H1 (cell line): Measurements from ENCODE around the gene WWC1. TPM values are rescaled to one million over a fixed set of nuclear protein-coding genes. Genes with fewer than 3 reads are reported as not detected.

ENCODE experiments used
- CTCF ChIA-PET: fragments of 300-600 bp; sonication (Branson Sonifier 250); formaldehyde crosslinking; loops from one replicate; lab custom pipeline; 2021; ENCODE audit not compliant: partially characterized antibody; lab: Charles Lee
- POLR2A ChIA-PET: fragments of 300-600 bp; sonication (Branson Sonifier 250); formaldehyde crosslinking; loops from one replicate; lab custom pipeline; 2021; ENCODE audit warnings: inconsistent platforms; ENCODE audit not compliant: partially characterized antibody; lab: Charles Lee
- DNase-seq, 2 experiments: peaks; one replicate each; pipeline versions ENCODE4 v3.0.0 to v3.0.0-alpha.2; 2010 to 2022; ENCODE audit warnings: low spot score in 2 of 2, low read depth in 1 of 2, mixed read lengths in 1 of 2
- FAIRE-seq: peaks from 2 replicates; lab custom pipeline; 2011; peaks lifted over from hg19 to GRCh38; lab: Jason Lieb, UNC
- H2AFZ ChIP-seq: 2 replicates; pipeline ENCODE4 v1.8.1; 2012; ENCODE audit warnings: low read length, inconsistent platforms
- H2AK5ac ChIP-seq: 2 replicates; pipeline ENCODE4 v1.6.1; 2013; ENCODE audit warnings: low read depth, low read length
- H2BK120ac ChIP-seq: replicated peaks from 2 replicates; pipeline ENCODE3; 2013; ENCODE audit warnings: low read depth, low read length, inconsistent platforms
- H2BK12ac ChIP-seq: 2 replicates; pipeline ENCODE4 v1.6.1; 2013; ENCODE audit warnings: low read depth, low read length
- H2BK15ac ChIP-seq: 2 replicates; pipeline ENCODE4 v1.6.1; 2013; ENCODE audit warnings: low read length
- H2BK20ac ChIP-seq: 2 replicates; pipeline ENCODE4 v1.6.1; 2013; ENCODE audit warnings: low read length
- H2BK5ac ChIP-seq: 2 replicates; pipeline ENCODE4 v1.6.1; 2013; ENCODE audit warnings: low read depth, low read length
- H3K14ac ChIP-seq: 2 replicates; pipeline ENCODE4 v1.6.1; 2013; ENCODE audit warnings: inconsistent platforms; ENCODE audit not compliant: insufficient read length
- H3K18ac ChIP-seq: 2 replicates; pipeline ENCODE4 v1.6.1; 2013; ENCODE audit warnings: low read length; ENCODE audit errors: extremely low read depth
- H3K23ac ChIP-seq: 2 replicates; pipeline ENCODE4 v1.6.1; 2013; ENCODE audit warnings: inconsistent platforms; ENCODE audit not compliant: insufficient read length
- H3K23me2 ChIP-seq: 2 replicates; pipeline ENCODE4 v1.6.1; 2013; ENCODE audit warnings: low read depth, low read length
- H3K27ac ChIP-seq: 2 replicates; pipeline ENCODE4 v1.6.1; 2011; ENCODE audit warnings: low read depth, low read length, inconsistent platforms
- H3K27me3 ChIP-seq, 4 experiments: replicated peaks in 1 of 4; 1 replicate in 1 of 4; 2 replicates in 3 of 4; pipeline versions ENCODE4 v1.6.1 to v1.8.1; 2011 to 2013; ENCODE audit warnings: low read length in 3 of 4, mild to moderate bottlenecking in 3 of 4, inconsistent platforms in 2 of 4, mixed read lengths in 2 of 4, moderate library complexity in 1 of 4; ENCODE audit not compliant: control insufficient read depth in 3 of 4, insufficient read depth in 3 of 4; ENCODE audit errors: extremely low read depth in 1 of 4
- H3K36me3 ChIP-seq, 4 experiments: 2 replicates each; pipeline versions ENCODE4 v1.6.1 to v1.8.1; 2011 to 2013; ENCODE audit warnings: mild to moderate bottlenecking in 4 of 4, low read length in 3 of 4, moderate library complexity in 2 of 4, control low read depth in 1 of 4, inconsistent platforms in 1 of 4; ENCODE audit not compliant: insufficient read depth in 4 of 4, control insufficient read depth in 2 of 4
- H3K4ac ChIP-seq: replicated peaks from 2 replicates; pipeline ENCODE3; 2013; ENCODE audit warnings: low read length, low read depth, mixed read lengths, inconsistent platforms; ENCODE audit not compliant: insufficient read length
- H3K4me1 ChIP-seq, 4 experiments: replicated peaks in 1 of 4; 1 replicate in 1 of 4; 2 replicates in 3 of 4; pipeline versions ENCODE4 v1.6.1 to v1.8.1; 2011 to 2013; ENCODE audit warnings: low read length in 3 of 4, inconsistent platforms in 2 of 4, mixed read lengths in 1 of 4; ENCODE audit not compliant: insufficient read depth in 4 of 4, control insufficient read depth in 3 of 4
- H3K4me2 ChIP-seq, 2 experiments: 2 replicates each; pipeline versions ENCODE4 v1.6.1 to v1.8.1; 2011 to 2013; ENCODE audit warnings: low read depth in 2 of 2, low read length in 2 of 2, control low read depth in 1 of 2, inconsistent platforms in 1 of 2, mild to moderate bottlenecking in 1 of 2; ENCODE audit not compliant: insufficient read depth in 1 of 2
- H3K4me3 ChIP-seq, 4 experiments: fragments of 200-600, 300-600 bp in 1 of 4; sonication (generic), shearing (Covaris generic), sonication (Bioruptor Twin) in 1 of 4; 2 replicates each; pipeline versions ENCODE4 v1.5.1 to v1.8.1; 2011 to 2016; ENCODE audit warnings: low read length in 4 of 4, low read depth in 3 of 4, control low read depth in 2 of 4, inconsistent platforms in 2 of 4, mild to moderate bottlenecking in 2 of 4, mixed read lengths in 1 of 4, moderate library complexity in 1 of 4; ENCODE audit not compliant: insufficient read depth in 2 of 4; ENCODE audit errors: extremely low read depth in 1 of 4
- H3K56ac ChIP-seq: replicated peaks from 2 replicates; pipeline ENCODE3; 2013; ENCODE audit warnings: low read depth, mild to moderate bottlenecking, mixed read lengths, low read length, inconsistent platforms; ENCODE audit not compliant: insufficient read length
- H3K79me1 ChIP-seq: 2 replicates; pipeline ENCODE4 v1.6.1; 2013; ENCODE audit warnings: low read depth, low read length, control low read depth
- H3K79me2 ChIP-seq, 2 experiments: 2 replicates each; pipeline versions ENCODE4 v1.6.1 to v1.8.1; 2012 to 2013; ENCODE audit warnings: low read length in 2 of 2, mild to moderate bottlenecking in 2 of 2, inconsistent platforms in 1 of 2; ENCODE audit not compliant: insufficient read depth in 2 of 2, control insufficient read depth in 1 of 2
- H3K9ac ChIP-seq, 4 experiments: replicated peaks in 1 of 4; 1 replicate in 1 of 4; 2 replicates in 3 of 4; pipeline versions ENCODE4 v1.6.1 to v1.8.1; 2011 to 2013; ENCODE audit warnings: low read depth in 3 of 4, low read length in 3 of 4, control low read depth in 2 of 4, mild to moderate bottlenecking in 2 of 4, moderate library complexity in 2 of 4, inconsistent platforms in 1 of 4; ENCODE audit errors: extremely low read depth in 1 of 4
- H3K9me3 ChIP-seq, 2 experiments: 2 replicates each; pipeline versions ENCODE4 v1.6.1 to v1.8.1; 2012 to 2013; ENCODE audit warnings: mild to moderate bottlenecking in 2 of 2, moderate library complexity in 2 of 2, control low read depth in 1 of 2, inconsistent platforms in 1 of 2, low read depth in 1 of 2, low read length in 1 of 2, mixed read lengths in 1 of 2; ENCODE audit not compliant: insufficient read depth in 2 of 2
- H4K20me1 ChIP-seq, 2 experiments: replicated peaks in 1 of 2; 2 replicates each; pipeline versions ENCODE3 to v1.8.1; 2011 to 2013; ENCODE audit warnings: inconsistent platforms in 2 of 2, low read length in 2 of 2, mild to moderate bottlenecking in 1 of 2; ENCODE audit not compliant: insufficient read depth in 2 of 2, control insufficient read depth in 1 of 2
- H4K5ac ChIP-seq: 2 replicates; pipeline ENCODE4 v1.6.1; 2013; ENCODE audit warnings: low read length, low read depth, mixed read lengths, inconsistent platforms; ENCODE audit not compliant: insufficient read length
- H4K8ac ChIP-seq: 2 replicates; pipeline ENCODE4 v1.8.0; 2013; ENCODE audit warnings: mild to moderate bottlenecking, moderate library complexity, low read length, inconsistent platforms; ENCODE audit not compliant: insufficient read depth; ENCODE audit errors: extremely low read depth
- H4K91ac ChIP-seq: replicated peaks from 2 replicates; pipeline ENCODE3; 2013; ENCODE audit warnings: low read length, mixed read lengths, inconsistent platforms; ENCODE audit not compliant: insufficient read length
- BACH1 ChIP-seq: IDR thresholded peaks from 2 replicates; pipeline ENCODE4 v1.6.1; 2012; ENCODE audit warnings: low read length, improper control_type of control experiment
- WGBS, 2 experiments: shearing (Covaris generic) in 1 of 2; methylation state at CpG; one replicate each; pipeline versions ENCODE4 v1.1.6 to v1.1.7; 2013 to 2015; ENCODE audit warnings: low lambda C conversion rate in 2 of 2, mixed read lengths in 2 of 2, inconsistent platforms in 1 of 2, low coverage in 1 of 2, missing lambda C conversion rate in 1 of 2; ENCODE audit not compliant: insufficient replicate concordance in 2 of 2, insufficient coverage in 1 of 2, insufficient read length in 1 of 2; ENCODE audit errors: extremely low coverage in 1 of 2, missing lambda C conversion rate in 1 of 2; 5-methylcytosine and 5-hydroxymethylcytosine counted together
- polyA plus RNA-seq, 7 experiments: library from polyadenylated mRNA; depleted of rRNA in 3 of 7; stranded (reverse) in 5 of 7; unstranded in 2 of 7; fragments of >200 nt in 5 of 7; fragments of 200-250 nt in 2 of 7; gene quantifications; 1 replicate in 5 of 7; 2 replicates in 1 of 7; 4 replicates in 1 of 7; pipeline versions ENCODE4 v1.2.1 to v1.2.3, GENCODE V29; 2011 to 2013; ENCODE audit warnings: missing spikeins in 2 of 7, mixed read lengths in 2 of 7
- total RNA-seq: library from RNA; stranded (reverse); fragmentation: NEBNext Ultra II Directional; extraction: Animal tissue kit (Norgen Biotek cat#: 25700); gene quantifications from 2 replicates; pipeline ENCODE4 v1.2.1, GENCODE V29; 2021

The WWC1 gene
- total and polyA plus RNA-seq, 2 of the 8 experiments (the other 6 are each of a cell fraction or from before 2014, with no cell fraction given) = 16.4 to 41.1 TPM

- no peak overlapping the region for H3K9ac ChIP-seq
- H3K18ac ChIP-seq = no peak overlapping the region
- 0 out of 2 replicates have a peak overlapping the region, but pooled peaks have one; percentile 32 for H2BK12ac ChIP-seq
- H3K56ac ChIP-seq = no peak overlapping the region
- H3K4me2 ChIP-seq = no peak overlapping the region
- H3K79me1 ChIP-seq = peaks cover 9% of the 10 kb centered on the region
- H3K27ac ChIP-seq = no peak overlapping the region
- H4K20me1 ChIP-seq = peaks cover 4 to 5% of the 10 kb centered on the region in 2 experiments
- no peak overlapping the region for H2BK15ac ChIP-seq
- no peaks in the 10 kb centered on the region for H3K9me3 ChIP-seq
- H2BK120ac ChIP-seq = no peak overlapping the region
- H3K36me3 ChIP-seq = no peaks in the 10 kb centered on the region
- no peak overlapping the region for H4K5ac ChIP-seq
- no peak overlapping the region for H3K23ac ChIP-seq
- no peak overlapping the region; the same call in 1 of the 2 replicates for H2AK5ac ChIP-seq
- peaks cover 0 to 36% of the 10 kb centered on the region in 2 experiments; a peak in 2 of 4 replicates for H3K79me2 ChIP-seq
- H3K4me3 ChIP-seq = no peak overlapping the region
- ChIA-PET POLR2A (interaction anchor here (1.1 kb wide), 1 partner anchor 73 kb away, joined by 3 read pairs; no protein-coding TSS in a partner anchor), CTCF (interaction anchor here (0.7 to 2.9 kb wide), 21 partner anchors 9 to 96 kb away, joined by 3 to 15 read pairs (median 4); partner anchors contain the start of gene WWC1)
- H4K91ac ChIP-seq = no peak overlapping the region
- WGBS, 2 experiments = 71% methylated on average over 12 of the region's 12 CpGs; no CpG with 5 or more reads in 1 of the 2 experiments
- no peak overlapping the region for H4K8ac ChIP-seq
- H3K23me2 ChIP-seq = no peaks in the 10 kb centered on the region
- peak in 1 of 2 experiments; percentile 57 for DNase-seq
- no peak overlapping the region for H2AFZ ChIP-seq
- H3K27me3 ChIP-seq = no peaks in the 10 kb centered on the region
- no peak overlapping the region for H3K14ac ChIP-seq
- peak; percentile 62 for FAIRE-seq
- no peak overlapping the region for H2BK5ac ChIP-seq
- no peak overlapping the region for H3K4ac ChIP-seq
- H3K4me1 ChIP-seq = peaks cover 7 to 19% (median 13%) of the 10 kb centered on the region in 4 experiments
- H2BK20ac ChIP-seq = no peak overlapping the region
- TF ChIP-seq BACH1 = no peak
Measured at GRCh38 chr5:168364750-168365550, 73.5 kb downstream of the WWC1 start.
